Stimulated activated CD8-positive, alpha-beta memory T cell treated with anti-CD3 and anti-CD28 coated beads, Interleukin-15, amount 100 ng/mL, for 4 hours (primary cell): Measurements from ENCODE around the gene RNF187.
"Not testable (repeated sequence)": the region's sequence is repeated elsewhere in the genome, so short reads cannot be mapped to it uniquely, and the experiment has no call there.

ENCODE experiments used
- DNase-seq, 2 donors: peaks; one replicate each; pipeline ENCODE4 v3.0.0-alpha.2; 2020; ENCODE audit warnings: low read depth in 2 of 2

Gene RNF187

GRCh38 chr1:228488125-228488817 is 1.1 kb downstream of the RNF187 start:
- no peak for DNase-seq

GRCh38 chr1:228488818-228489674 is 1.9 kb downstream of the RNF187 start:
- no peak for DNase-seq

GRCh38 chr1:228490120-228491078 is 3.2 kb downstream of the RNF187 start:
- no peak for DNase-seq

DNA sequence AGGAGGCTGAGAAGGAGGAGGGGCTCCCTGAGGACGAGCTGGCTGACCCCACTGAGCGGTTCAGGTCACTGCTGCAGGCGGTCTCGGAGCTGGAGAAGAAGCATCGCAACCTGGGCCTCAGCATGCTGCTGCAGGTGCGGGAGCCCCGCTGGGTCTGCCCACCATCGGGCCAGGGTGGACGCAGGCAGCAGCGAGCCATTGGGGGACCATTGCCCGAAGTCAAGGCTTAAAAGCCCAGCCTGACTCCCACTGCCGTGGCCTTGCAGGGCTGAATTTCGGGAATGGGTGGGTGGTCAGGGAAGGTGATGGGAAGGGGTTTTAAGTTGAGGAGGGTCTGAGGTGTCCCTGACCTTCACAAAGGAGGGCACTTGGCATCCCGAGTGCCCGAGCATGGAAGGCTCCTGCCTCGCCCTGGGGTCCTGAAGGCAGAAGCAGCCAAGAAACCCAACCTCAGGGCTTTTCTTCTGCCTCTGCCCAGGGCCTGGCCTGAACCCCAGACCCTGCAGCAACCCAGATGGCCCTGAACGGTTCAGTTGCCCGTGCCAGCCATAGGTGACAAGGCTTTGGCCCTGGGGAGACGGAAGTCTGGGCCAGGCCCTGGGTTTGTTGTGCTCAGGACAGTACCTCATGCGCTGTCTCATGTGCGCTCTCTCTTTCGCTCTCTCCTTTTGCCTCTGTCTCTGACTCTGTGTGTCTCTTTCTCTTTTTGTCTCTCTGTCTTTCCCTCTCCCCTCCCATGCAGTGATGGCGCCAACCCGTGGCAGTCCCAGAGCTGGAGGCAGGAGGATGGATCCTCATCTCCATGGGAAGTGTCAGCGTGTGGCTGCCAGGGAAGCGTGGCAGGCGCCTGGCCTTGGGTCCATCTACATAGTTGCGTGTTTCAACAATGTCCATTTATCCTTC is 6.2 kb downstream of the RNF187 start:
- no peak for DNase-seq

GRCh38 chr1:228494044-228494353 is 6.8 kb downstream of the RNF187 start:
- DNase-seq = no peak

- no peak for DNase-seq
Measured at GRCh38 chr1:228494391-228494790, 7.2 kb downstream of the RNF187 start.

DNA sequence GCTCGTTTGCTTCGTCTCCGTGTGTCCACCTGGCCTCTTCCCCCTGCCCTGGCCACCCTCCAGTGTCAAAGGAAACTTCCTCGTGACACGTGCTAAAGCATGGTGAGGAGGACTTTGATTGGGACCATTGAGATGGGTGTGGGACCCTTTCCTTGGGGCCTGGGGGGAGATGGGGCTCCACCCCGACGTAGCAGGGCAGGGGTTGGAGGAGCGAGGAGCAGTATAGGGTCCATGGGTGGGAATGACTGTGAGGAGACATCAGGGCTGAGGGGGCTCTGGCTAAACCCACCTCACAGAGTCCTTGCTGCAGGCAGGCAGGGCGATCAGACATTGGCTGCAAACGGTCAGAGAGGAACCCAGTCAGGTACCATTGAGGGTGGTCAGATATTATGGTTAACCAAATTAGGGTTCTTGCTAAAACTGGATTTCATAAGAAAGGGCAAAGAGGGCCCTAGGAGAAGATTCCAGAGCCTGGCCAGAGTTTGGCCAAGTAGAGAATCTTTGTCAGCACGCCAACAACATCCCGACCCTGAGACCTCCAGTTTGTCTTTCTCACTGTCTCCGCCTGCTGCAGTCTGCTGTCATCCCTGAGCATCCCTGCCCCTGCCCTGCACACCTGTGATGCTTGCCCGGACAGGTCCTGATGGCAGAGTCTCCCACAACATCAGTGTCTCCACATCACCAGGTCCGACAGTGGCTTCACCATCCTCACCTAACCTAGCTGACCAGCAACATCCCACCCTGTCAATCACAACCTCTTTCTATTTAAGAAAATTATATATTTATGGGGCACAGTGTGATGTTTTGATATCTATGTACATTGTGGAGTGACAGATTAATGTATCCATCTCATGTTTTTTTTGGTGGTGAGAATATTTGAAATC is 8.0 kb downstream of the RNF187 start:
- DNase-seq = no peak

DNA sequence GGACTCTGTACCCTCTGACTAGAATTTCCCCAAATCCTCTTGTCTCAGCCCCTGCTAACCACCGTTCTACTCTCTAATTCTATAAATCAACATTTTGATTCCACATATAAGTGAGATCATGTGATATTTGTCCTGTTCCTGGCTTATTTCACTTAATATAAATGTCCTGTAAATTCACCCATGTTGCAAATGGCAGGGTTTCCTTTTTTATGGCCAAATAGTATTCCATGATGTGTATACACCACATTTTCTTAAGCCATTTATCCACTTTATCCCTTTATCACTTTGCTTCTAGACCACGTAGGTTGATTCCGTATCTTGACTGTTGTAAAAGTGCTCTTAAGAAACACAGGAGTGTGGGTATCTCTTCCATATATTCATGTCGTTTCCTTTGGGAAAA is 8.9 kb downstream of the RNF187 start:
- no peak for DNase-seq

GRCh38 chr1:228496494-228496893 is 9.3 kb downstream of the RNF187 start:
- DNase-seq = no peak

DNA sequence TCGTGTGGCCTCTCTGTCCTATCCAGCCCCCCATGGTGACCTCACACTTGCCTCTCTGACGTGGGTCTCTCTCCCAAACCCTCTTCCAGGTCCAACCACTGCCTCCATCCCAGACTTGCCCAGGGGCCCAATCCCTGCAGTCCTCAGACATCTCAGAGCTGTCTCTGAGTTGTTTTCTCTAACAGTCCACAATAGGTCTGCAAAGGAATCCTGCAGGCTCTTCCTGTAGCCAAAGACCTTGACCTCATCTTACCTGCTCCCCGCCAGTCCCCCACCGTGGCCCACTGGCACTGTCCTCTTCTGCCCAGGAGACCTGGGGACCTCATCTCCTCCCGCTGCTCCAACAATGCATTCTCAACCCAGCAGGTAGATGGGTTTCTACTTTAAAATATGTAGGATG is 10.0 kb downstream of the RNF187 start:
- DNase-seq = no peak

DNA sequence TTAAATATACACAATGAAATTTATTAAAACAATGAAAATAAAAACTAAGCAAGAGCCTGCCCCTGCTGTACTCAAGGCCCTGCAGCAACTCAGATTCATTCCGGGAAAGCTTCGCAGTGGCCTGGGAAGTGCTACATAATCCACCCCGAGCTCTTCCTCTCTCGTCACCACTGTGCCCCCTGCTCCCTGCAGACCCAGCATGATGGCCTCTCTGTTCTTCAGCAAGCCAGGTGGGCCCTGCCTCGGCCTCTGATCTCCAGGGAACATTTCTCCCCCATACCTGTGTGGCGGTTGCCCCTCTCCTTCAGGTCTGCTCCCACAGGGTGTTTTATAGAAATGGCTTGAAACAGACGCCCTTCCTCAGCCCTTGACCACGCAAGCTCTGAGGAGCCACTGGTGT is 10.6 kb downstream of the RNF187 start:
- no peak for DNase-seq

- DNase-seq = no peak
Measured at GRCh38 chr1:228500143-228500734, 13.1 kb downstream of the RNF187 start.

DNA sequence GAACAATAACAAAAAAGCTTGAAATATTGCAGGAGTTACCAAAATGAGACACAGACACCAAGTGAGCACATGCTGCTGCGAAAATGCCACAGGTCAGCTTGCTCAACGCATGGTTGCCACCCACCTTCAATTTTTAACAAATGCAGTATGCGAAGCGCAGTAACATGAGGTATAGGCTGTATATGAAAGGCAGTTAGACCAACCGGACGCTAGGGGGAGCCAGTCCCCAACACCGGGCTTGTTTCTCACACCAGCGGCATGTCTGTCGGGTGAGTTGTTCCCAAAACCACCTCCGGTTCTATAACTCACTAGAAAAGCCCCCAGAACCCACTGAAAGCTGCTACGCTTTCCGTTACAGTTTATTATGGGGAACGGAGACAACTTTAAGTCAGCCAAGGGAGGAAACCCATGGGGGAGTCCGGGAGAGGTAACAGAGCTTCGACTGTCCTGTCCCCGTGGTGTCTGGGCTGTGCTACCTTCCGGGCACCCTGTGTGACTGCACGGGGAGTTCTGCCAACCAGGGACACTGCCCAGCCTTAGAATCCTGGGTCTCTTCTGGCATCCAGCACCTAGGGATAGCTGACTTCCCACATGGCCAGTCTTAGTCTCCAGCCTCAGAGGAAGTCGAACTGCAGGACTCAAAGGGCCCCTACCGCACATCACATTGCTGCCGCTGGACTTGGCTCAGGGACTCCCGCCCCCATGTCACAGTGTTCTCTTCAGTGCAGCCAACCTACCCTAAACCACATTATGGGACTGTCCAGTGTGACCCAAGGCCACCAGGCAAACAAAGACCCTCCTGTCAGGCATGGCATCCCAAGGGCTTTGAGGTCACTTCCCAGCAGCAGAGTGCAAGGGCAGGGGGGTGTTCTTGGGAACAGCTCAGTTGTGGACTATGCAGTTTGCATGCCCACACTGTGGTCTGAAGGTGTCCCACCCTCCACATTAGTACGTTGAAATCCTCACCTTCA is 14.0 kb downstream of the RNF187 start:
- peak; percentile 71 to 83 for DNase-seq

DNA sequence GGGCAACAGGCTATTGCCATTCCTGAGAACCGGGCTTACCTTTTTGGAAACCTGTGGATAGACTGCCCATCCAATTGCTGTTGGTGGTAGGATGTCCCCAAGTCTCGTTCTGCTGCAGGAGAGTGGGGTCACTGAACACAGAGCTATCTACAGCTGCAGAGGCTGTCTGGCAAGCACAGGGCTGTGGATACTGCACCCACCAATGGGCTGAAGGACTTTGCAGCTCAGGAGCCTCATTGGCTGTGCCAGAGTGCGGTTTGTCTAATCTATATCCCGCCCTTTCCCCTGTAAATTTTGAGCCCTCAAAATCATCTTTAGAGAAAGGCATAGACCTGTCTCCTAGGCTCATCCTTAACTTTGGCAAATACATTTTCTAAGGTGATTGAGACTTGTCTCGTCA is 15.3 kb downstream of the RNF187 start:
- no peak for DNase-seq

DNA sequence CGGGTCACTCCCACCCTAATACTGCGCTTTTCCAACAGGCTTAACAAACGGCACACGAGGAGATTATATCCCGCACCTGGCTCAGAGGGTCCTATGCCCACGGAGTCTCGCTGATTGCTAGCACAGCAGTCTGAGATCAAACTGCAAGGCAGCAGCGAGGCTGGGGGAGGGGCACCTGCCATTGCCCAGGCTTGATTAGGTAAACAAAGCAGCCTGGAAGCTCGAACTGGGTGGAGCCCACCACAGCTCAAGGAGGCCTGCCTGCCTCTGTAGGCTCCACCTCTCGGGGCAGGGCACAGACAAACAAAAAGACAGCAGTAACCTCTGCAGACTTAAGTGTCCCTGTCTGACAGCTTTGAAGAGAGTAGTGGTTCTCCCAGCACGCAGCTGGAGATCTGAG is 18.8 kb downstream of the RNF187 start:
- DNase-seq = not testable (repeated sequence)

GRCh38 chr1:228507961-228508652 is 20.9 kb downstream of the RNF187 start:
- no peak for DNase-seq

- no peak for DNase-seq
Measured at GRCh38 chr1:228508840-228509415, 21.7 kb downstream of the RNF187 start.
